NCI-H146 treated with DMSO at 0.1 percent for 48 hours (cell line): ENCODE measurements around the gene MYH9.
A peak's percentile ranks its signal among the peaks of the same experiment; 100 is the strongest.

ENCODE experiments used
- DNase-seq: peaks from one replicate; lab custom pipeline; 2025; ENCODE audit not compliant: unreplicated experiment; lab: John Stamatoyannopoulos, UW

MYH9 gene

GRCh38 chr22:36369004-36369921, 18.5 kb downstream of the MYH9 start:
- no peak for DNase-seq

GRCh38 chr22:36368359-36368983, 19.3 kb downstream of the MYH9 start:
- no peak for DNase-seq

GRCh38 chr22:36367479-36367878, 20.3 kb downstream of the MYH9 start:
- no peak for DNase-seq

- DNase-seq, result no peak
Measured at GRCh38 chr22:36367066-36367465, 20.7 kb downstream of the MYH9 start.

GRCh38 chr22:36366291-36366708, 21.5 kb downstream of the MYH9 start:
- no peak for DNase-seq

GRCh38 chr22:36365020-36365411, 22.8 kb downstream of the MYH9 start:
- DNase-seq, result no peak

GRCh38 chr22:36364255-36365019, 23.3 kb downstream of the MYH9 start:
- DNase-seq, result no peak

GRCh38 chr22:36363349-36363981, 24.3 kb downstream of the MYH9 start:
- DNase-seq, result peak; percentile 21

GRCh38 chr22:36362932-36363331, 24.8 kb downstream of the MYH9 start:
- no peak for DNase-seq

GRCh38 chr22:36362075-36362474, 25.7 kb downstream of the MYH9 start:
- no peak for DNase-seq

- DNase-seq, result no peak
Measured at GRCh38 chr22:36360871-36361383, 26.8 kb downstream of the MYH9 start.

- DNase-seq, result no peak
Measured at GRCh38 chr22:36360011-36360410, 27.8 kb downstream of the MYH9 start.

GRCh38 chr22:36359470-36359996, 28.2 kb downstream of the MYH9 start:
- no peak for DNase-seq

GRCh38 chr22:36358533-36359469, 29.0 kb downstream of the MYH9 start:
- no peak for DNase-seq

GRCh38 chr22:36356708-36357624, 30.8 kb downstream of the MYH9 start:
- DNase-seq, result no peak

GRCh38 chr22:36355894-36356293, 31.9 kb downstream of the MYH9 start:
- no peak for DNase-seq

GRCh38 chr22:36355362-36355761, 32.4 kb downstream of the MYH9 start:
- no peak for DNase-seq

- DNase-seq, result peak; percentile 5
Measured at GRCh38 chr22:36352803-36353507, 34.8 kb downstream of the MYH9 start.
